ENCODE results near the gene PTPN22. TPM values are rescaled to one million over a fixed set of nuclear protein-coding genes. Genes with fewer than 3 reads are reported as not detected.

PTPN22 gene
- total and polyA plus RNA-seq, 9 donors, result 0.24 to 4.2 (median 1.6) TPM

- H3K27me3 ChIP-seq, result no peaks in the 10 kb centered on the region
- H3K4me1 ChIP-seq (ENCODE audit: insufficient read depth), result peaks cover 6% of the 10 kb centered on the region
- H3K4me3 ChIP-seq, result no peak overlapping the region
- WGBS, 3 donors, result 79 to 86% (median 84%) methylated on average over 3 of the region's 3 CpGs
- no peak overlapping the region for H3K27ac ChIP-seq
- intact Hi-C loops (cut with DNase I), result no loop called here
- TF ChIP-seq, protein P1, sequence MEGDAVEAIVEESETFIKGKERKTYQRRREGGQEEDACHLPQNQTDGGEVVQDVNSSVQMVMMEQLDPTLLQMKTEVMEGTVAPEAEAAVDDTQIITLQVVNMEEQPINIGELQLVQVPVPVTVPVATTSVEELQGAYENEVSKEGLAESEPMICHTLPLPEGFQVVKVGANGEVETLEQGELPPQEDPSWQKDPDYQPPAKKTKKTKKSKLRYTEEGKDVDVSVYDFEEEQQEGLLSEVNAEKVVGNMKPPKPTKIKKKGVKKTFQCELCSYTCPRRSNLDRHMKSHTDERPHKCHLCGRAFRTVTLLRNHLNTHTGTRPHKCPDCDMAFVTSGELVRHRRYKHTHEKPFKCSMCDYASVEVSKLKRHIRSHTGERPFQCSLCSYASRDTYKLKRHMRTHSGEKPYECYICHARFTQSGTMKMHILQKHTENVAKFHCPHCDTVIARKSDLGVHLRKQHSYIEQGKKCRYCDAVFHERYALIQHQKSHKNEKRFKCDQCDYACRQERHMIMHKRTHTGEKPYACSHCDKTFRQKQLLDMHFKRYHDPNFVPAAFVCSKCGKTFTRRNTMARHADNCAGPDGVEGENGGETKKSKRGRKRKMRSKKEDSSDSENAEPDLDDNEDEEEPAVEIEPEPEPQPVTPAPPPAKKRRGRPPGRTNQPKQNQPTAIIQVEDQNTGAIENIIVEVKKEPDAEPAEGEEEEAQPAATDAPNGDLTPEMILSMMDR (IDR thresholded peaks at IDR 0.05), result no peak
- TF ChIP-seq EP300 (IDR thresholded peaks at IDR 0.05), result no peak
- TF ChIP-seq POLR2A (IDR thresholded peaks at IDR 0.05), result no peak
- no peaks in the 10 kb centered on the region for H3K36me3 ChIP-seq
- DNase-seq, result no peak
- H3K9me3 ChIP-seq, result no peaks in the 10 kb centered on the region
Observed at GRCh38 chr1:113787663-113788062, 83.8 kb downstream of the PTPN22 start.

DNA sequence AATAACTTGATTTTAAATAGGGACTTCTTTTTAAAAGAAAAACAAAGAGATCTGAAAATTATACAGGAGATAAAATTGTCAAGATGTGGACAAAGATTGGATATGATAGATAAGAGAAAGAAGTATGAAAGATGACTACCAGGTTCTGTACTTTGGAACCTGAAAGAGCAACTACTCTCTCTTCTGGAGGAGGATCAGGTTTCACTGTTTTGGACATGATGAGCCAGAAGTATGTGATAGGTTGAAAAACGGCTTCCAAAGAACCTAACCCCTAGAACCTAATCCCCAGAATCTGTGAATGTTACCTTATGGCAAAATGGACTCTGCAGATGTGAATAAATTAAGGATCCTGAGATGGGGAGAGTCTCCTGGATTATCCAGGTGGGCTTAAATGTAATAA is 85.4 kb downstream of the PTPN22 start:
- peaks cover 7% of the 10 kb centered on the region for H3K4me1 ChIP-seq (ENCODE audit: insufficient read depth)
- no peaks in the 10 kb centered on the region for H3K36me3 ChIP-seq
- no peak overlapping the region for H3K4me3 ChIP-seq
- 34 to 48% (median 40%) methylated on average over 1 of the region's 1 CpG for WGBS, 3 donors
- H3K27ac ChIP-seq, result no peak overlapping the region
- DNase-seq, result no peak
- H3K9me3 ChIP-seq, result no peaks in the 10 kb centered on the region
- TF ChIP-seq, protein P1 (IDR thresholded peaks at IDR 0.05), result no peak
- TF ChIP-seq POLR2A (IDR thresholded peaks at IDR 0.05) (no peak), EP300 (IDR thresholded peaks at IDR 0.05) (no peak)
- H3K27me3 ChIP-seq, result no peaks in the 10 kb centered on the region
- intact Hi-C loops (cut with DNase I), result no loop called here

GRCh38 chr1:113784104-113784779 is 87.3 kb downstream of the PTPN22 start:
- Histone ChIP-seq H3K4me1 (ENCODE audit: insufficient read depth) (peaks cover 10% of the 10 kb centered on the region), H3K27ac (no peak overlapping the region), H3K9me3 (no peaks in the 10 kb centered on the region), H3K36me3 (no peaks in the 10 kb centered on the region), H3K27me3 (no peaks in the 10 kb centered on the region), H3K4me3 (no peak overlapping the region)
- no peak for TF ChIP-seq POLR2A (IDR thresholded peaks at IDR 0.05)
- TF ChIP-seq, protein P1 (IDR thresholded peaks at IDR 0.05), result no peak
- TF ChIP-seq EP300 (IDR thresholded peaks at IDR 0.05), result no peak
- intact Hi-C loops (cut with DNase I), result no loop called here
- 70 to 81% (median 77%) methylated on average over 5 of the region's 5 CpGs for WGBS, 3 donors
- DNase-seq, result no peak

DNA sequence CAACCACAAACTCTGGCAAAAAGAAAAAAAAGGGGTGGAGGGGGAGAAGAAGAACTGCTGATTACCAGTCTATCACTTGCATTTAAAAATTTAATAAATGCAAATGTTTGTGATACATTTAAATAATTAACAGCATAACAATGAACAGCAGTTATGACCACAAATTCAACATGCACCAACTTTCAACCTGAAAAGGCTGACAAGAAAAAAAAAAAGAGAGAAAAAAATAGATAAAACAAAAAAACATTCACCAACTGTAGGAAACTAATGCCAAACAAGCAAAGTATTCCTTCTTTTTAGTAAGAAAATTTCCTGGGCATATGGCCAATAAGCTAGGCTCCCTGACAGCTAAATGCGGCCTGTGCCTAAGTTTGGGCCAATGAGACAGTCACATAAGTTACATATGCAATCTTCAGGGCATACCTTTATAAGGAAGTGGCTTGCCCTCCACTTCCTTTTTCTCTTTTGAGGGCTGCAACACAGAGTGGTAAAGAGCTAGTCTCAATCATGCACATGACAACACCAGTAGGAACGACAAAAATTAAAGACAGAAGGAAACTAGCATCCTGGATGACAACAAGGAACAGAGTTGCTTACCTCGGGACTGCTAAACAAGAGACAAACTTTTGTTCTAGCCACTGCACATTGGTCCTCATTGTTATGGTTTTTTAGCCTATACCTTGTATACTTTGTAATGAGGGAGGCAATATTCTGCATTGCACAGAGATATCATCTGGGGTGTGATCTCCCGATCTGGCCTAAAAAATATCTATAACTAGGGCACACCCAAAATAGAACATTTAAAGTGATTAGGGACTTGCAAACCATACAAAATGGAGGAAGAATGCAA is 88.0 kb downstream of the PTPN22 start:
- no peak for TF ChIP-seq POLR2A (IDR thresholded peaks at IDR 0.05)
- TF ChIP-seq EP300 (IDR thresholded peaks at IDR 0.05), result no peak
- TF ChIP-seq, protein P1 (IDR thresholded peaks at IDR 0.05), result no peak
- H3K27me3 ChIP-seq, result no peaks in the 10 kb centered on the region
- no peak overlapping the region for H3K4me3 ChIP-seq
- intact Hi-C loops (cut with DNase I), result no loop called here
- H3K27ac ChIP-seq, result no peak overlapping the region
- 24 to 33% (median 25%) methylated on average over 4 of the region's 4 CpGs for WGBS, 3 donors
- H3K4me1 ChIP-seq (ENCODE audit: insufficient read depth), result peaks cover 10% of the 10 kb centered on the region
- no peaks in the 10 kb centered on the region for H3K36me3 ChIP-seq
- no peaks in the 10 kb centered on the region for H3K9me3 ChIP-seq
- DNase-seq, result no peak
